SH-SY5Y (cell line): ENCODE data around the gene UNC5CL.

ENCODE experiments used
- GATA2 ChIP-seq: IDR thresholded peaks from 2 replicates; pipeline ENCODE4 v1.6.1; 2011; ENCODE audit warnings: mild to moderate bottlenecking, low read depth, low read length
- GATA3 ChIP-seq: IDR thresholded peaks from 2 replicates; pipeline ENCODE4 v1.6.1; 2011; ENCODE audit warnings: low read depth, mild to moderate bottlenecking, low read length, moderate library complexity

DNA sequence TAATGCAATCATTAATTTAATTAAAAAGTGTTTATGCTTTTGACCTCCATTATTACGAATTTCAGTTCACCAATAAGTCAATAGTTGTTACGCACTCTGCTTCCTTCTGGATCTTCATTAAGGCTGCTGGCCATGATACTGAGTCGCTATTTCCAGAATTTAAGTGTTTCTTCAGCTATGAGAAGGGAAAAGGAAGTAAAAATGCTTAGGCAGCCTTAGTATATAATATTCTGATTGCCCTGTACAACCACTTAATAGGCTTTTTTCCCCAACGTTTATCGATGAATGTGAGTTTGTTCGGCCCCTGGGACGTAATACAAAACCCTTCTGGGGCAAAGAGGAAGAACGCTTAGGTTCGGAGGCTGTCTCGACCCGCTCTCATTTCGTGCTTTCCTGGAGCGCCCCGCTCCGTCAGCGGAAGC lies 32.5 kb upstream of the UNC5CL start:
- no peak for TF ChIP-seq GATA3
- TF ChIP-seq GATA2: no peak
